Astrocyte of the spinal cord (primary cell): Measurements from ENCODE around the gene COL6A1.

ENCODE experiments used
- DNase-seq: peaks from one replicate; pipeline ENCODE4 v3.0.0; 2011; ENCODE audit warnings: low read depth, low spot score
- H3K4me3 ChIP-seq: 2 replicates; pipeline ENCODE4 v1.5.1; 2011; ENCODE audit warnings: low read depth, mild to moderate bottlenecking, low read length, moderate library complexity
- CTCF ChIP-seq: IDR thresholded peaks from 2 replicates; pipeline ENCODE4 v1.5.1; 2012; ENCODE audit warnings: low read depth, mild to moderate bottlenecking, low read length, inconsistent platforms
- in situ Hi-C: cut with HindIII; loops from 2 replicates; pipeline ENCODE4 v1.10.0; 2017; ENCODE audit warnings: low sequenced_read_pairs

The COL6A1 gene

GRCh38 chr21:46007492-46007868, 25.9 kb downstream of the COL6A1 start:
- no peak for DNase-seq
- no peak for TF ChIP-seq CTCF
- no peak overlapping the region for H3K4me3 ChIP-seq
- in situ Hi-C loops = no loop called here

DNA sequence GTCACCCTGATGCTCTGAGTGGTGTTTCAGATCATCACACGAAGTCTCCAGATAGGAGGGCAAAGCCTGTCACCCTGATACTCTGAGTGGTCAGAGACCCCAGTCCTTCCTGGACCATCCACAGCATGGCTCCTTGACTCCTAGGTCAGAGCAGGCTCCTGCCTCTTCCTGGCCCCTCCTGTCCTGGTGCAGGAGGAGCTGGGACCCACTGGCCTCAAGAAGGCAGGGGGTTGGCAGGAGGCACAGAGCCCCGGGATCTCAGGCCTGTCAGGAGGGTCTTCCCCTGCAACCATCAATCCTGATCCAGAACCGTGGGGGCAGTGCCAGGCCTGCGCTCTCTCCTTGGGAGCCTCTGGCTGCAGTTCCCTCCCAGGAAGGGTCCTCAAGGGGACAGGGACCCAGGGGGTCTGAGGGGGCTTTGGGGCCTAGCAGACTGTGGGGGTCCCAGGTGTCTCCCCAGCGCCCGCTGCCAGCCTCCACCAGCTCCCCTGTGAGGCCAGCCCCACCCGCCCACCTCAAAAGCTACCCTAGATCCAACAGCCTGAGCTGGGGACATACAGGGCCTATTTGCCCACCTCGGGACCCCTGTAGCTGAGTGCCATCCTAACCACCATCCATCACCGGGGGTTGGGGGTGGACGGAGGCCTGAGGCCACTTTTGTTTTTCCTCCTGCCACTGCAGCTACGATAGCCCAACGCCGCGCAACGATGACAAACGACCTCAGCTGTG, 27.5 kb downstream of the COL6A1 start:
- H3K4me3 ChIP-seq = no peak overlapping the region
- TF ChIP-seq CTCF = no peak
- in situ Hi-C loops = no loop called here
- no peak for DNase-seq

- in situ Hi-C loops = no loop called here
- TF ChIP-seq CTCF = no peak
- no peak overlapping the region for H3K4me3 ChIP-seq
- no peak for DNase-seq
Observed at GRCh38 chr21:46009951-46010705, 28.6 kb downstream of the COL6A1 start.

- in situ Hi-C loops = no loop called here
- H3K4me3 ChIP-seq = no peak overlapping the region
- no peak for TF ChIP-seq CTCF
- DNase-seq = no peak
Observed at GRCh38 chr21:46011267-46011967, 29.8 kb downstream of the COL6A1 start.

GRCh38 chr21:46012154-46012553, 30.6 kb downstream of the COL6A1 start:
- in situ Hi-C loops = no loop called here
- no peak overlapping the region for H3K4me3 ChIP-seq
- TF ChIP-seq CTCF = no peak
- no peak for DNase-seq

- H3K4me3 ChIP-seq = no peak overlapping the region
- no peak for DNase-seq
- in situ Hi-C loops = no loop called here
- no peak for TF ChIP-seq CTCF
Observed at GRCh38 chr21:46014828-46015227, 33.3 kb downstream of the COL6A1 start.
